HG03135 (cell line): ENCODE results near the gene SRP14.
"Not testable (repeated sequence)": the region's sequence is repeated elsewhere in the genome, so short reads cannot be mapped to it uniquely, and the experiment has no call there.

Experiments
- ATAC-seq: cut with Tn5 transposase; IDR thresholded peaks from one replicate; pipeline ENCODE4 v1.9.1; 2021; ENCODE audit warnings: mild to moderate bottlenecking, moderate library complexity; ENCODE audit not compliant: unreplicated experiment

SRP14 gene

GRCh38 chr15:40031300-40031699 is 7.7 kb downstream of the SRP14 start:
- no peak for ATAC-seq

- ATAC-seq = no peak
Observed at GRCh38 chr15:40029979-40030893, 8.7 kb downstream of the SRP14 start.

- no peak for ATAC-seq
Observed at GRCh38 chr15:40028853-40029252, 10.1 kb downstream of the SRP14 start.

GRCh38 chr15:40028193-40028592 is 10.8 kb downstream of the SRP14 start:
- ATAC-seq = no peak

- no peak for ATAC-seq
Observed at GRCh38 chr15:40016224-40016865, 22.6 kb downstream of the SRP14 start.

- no peak for ATAC-seq
Observed at GRCh38 chr15:40014390-40014789, 24.6 kb downstream of the SRP14 start.

GRCh38 chr15:40013372-40013771 is 25.6 kb downstream of the SRP14 start:
- not testable (repeated sequence) for ATAC-seq

- ATAC-seq = no peak
Observed at GRCh38 chr15:40011303-40011702, 27.7 kb downstream of the SRP14 start.

- no peak for ATAC-seq
Observed at GRCh38 chr15:40010686-40011085, 28.3 kb downstream of the SRP14 start.

- ATAC-seq = no peak
Observed at GRCh38 chr15:40008061-40008765, 30.8 kb downstream of the SRP14 start.

- no peak for ATAC-seq
Observed at GRCh38 chr15:40006646-40007045, 32.3 kb downstream of the SRP14 start.

GRCh38 chr15:40006003-40006402 is 33.0 kb downstream of the SRP14 start:
- ATAC-seq = no peak

GRCh38 chr15:40003116-40003916 is 35.7 kb downstream of the SRP14 start:
- ATAC-seq = no peak

GRCh38 chr15:40002295-40002694 is 36.7 kb downstream of the SRP14 start:
- no peak for ATAC-seq

GRCh38 chr15:39999538-40000200 is 39.3 kb downstream of the SRP14 start:
- ATAC-seq = no peak

GRCh38 chr15:39998511-39999077 is 40.4 kb downstream of the SRP14 start:
- ATAC-seq = no peak

GRCh38 chr15:39997639-39998038 is 41.3 kb downstream of the SRP14 start:
- no peak for ATAC-seq

- no peak for ATAC-seq
Observed at GRCh38 chr15:39997031-39997430, 42.0 kb downstream of the SRP14 start.

- not testable (repeated sequence) for ATAC-seq
Observed at GRCh38 chr15:39996228-39996627, 42.8 kb downstream of the SRP14 start.

GRCh38 chr15:39992953-39993352 is 46.0 kb downstream of the SRP14 start:
- ATAC-seq = not testable (repeated sequence)
